ENCODE data around the gene UBFD1.
A peak's percentile ranks its signal among the peaks of the same experiment; 100 is the strongest.

The UBFD1 gene

GRCh38 chr16:23527961-23528643 is 29.4 kb upstream of the UBFD1 start:
- H3K4me3 ChIP-seq (ENCODE audit: low read length): no peak overlapping the region
- DNase-seq (ENCODE audit: low read depth): no peak
- TF ChIP-seq CTCF (IDR thresholded peaks at IDR 0.05; ENCODE audit: insufficient read depth, low read depth, low read length, missing control alignments): no peak

GRCh38 chr16:23528644-23529310 is 28.8 kb upstream of the UBFD1 start:
- no peak for TF ChIP-seq CTCF (IDR thresholded peaks at IDR 0.05; ENCODE audit: insufficient read depth, low read depth, low read length, missing control alignments)
- DNase-seq (ENCODE audit: low read depth): no peak
- H3K4me3 ChIP-seq (ENCODE audit: low read length): no peak overlapping the region

- no peak for DNase-seq (ENCODE audit: low read depth)
- H3K4me3 ChIP-seq (ENCODE audit: low read length): no peak overlapping the region
- no peak for TF ChIP-seq CTCF (IDR thresholded peaks at IDR 0.05; ENCODE audit: insufficient read depth, low read depth, low read length, missing control alignments)
Measured at GRCh38 chr16:23530062-23530461, 27.5 kb upstream of the UBFD1 start.

GRCh38 chr16:23532448-23532847 is 25.1 kb upstream of the UBFD1 start:
- no peak overlapping the region for H3K4me3 ChIP-seq (ENCODE audit: low read length)

GRCh38 chr16:23534868-23535860 is 22.4 kb upstream of the UBFD1 start:
- TF ChIP-seq CTCF (IDR thresholded peaks at IDR 0.05; ENCODE audit: insufficient read depth, low read depth, low read length, missing control alignments): no peak
- peak; percentile 39 for DNase-seq (ENCODE audit: low read depth)
- no peak overlapping the region for H3K4me3 ChIP-seq (ENCODE audit: low read length)

More at GRCh38 chr16:23532448-23532847, 25.1 kb upstream of the UBFD1 start:
- no peak for TF ChIP-seq CTCF (IDR thresholded peaks at IDR 0.05; ENCODE audit: insufficient read depth, low read depth, low read length, missing control alignments)
- DNase-seq (ENCODE audit: low read depth): no peak

GRCh38 chr16:23535901-23536300 is 21.6 kb upstream of the UBFD1 start:
- DNase-seq (ENCODE audit: low read depth): peak; percentile 32
- no peak for TF ChIP-seq CTCF (IDR thresholded peaks at IDR 0.05; ENCODE audit: insufficient read depth, low read depth, low read length, missing control alignments)

More at GRCh38 chr16:23535901-23536300, 21.6 kb upstream of the UBFD1 start:
- no peak overlapping the region for H3K4me3 ChIP-seq (ENCODE audit: low read length)
